ENCODE measurements around the gene CDC37. TPM values are rescaled to one million over a fixed set of nuclear protein-coding genes. Genes with fewer than 3 reads are reported as not detected.

CDC37 gene
- total RNA-seq: 100 to 1,000 TPM; 228 to 368 TPM

DNA sequence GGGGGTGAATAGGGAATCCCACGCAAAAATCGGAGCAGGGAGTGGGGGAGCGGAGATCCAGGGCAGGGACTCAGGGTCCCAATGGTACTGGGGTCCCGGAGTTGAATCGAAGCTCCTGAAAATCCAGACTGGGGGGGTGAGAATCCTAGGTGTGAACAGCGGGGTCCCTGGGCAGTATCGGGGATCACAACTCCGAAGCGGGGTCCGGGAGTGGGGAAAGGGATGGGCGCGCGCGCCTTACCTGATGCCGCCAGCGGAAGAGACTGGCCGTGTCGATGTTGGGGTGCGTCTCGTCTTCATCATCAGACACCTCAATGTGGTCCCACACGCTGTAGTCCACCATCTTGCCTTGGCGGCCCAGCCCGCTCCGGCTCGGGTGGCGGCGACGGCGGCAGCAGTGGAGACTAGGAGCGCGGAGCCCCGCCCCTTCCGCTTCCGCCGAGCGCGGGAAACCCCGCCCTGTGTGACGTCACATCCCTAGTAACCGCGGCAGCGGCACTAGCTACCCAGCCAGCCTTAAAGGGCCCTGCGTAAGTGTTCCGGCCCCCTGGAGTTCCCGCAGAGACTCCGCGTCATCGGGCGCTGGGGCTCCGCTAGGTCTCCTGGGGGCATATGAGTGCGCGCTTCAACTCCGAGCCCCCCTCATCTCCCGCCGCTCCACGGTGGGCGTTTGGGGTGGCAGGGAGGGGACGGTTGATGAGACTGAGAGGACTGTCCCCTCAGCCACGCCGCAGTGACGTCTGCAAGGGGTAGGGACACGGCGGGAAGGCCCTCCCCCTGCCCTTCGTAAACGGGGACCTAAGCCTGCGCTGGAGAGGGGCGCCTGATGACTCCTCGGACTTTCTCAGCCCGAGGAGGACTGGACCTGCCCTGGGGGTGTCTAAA, at the start of gene CDC37:
TSS of gene CDC37 (minus strand) at position 406 of the 885 bp plus-strand sequence. CDS start at position 343, 63 bp downstream.
- Mint-ChIP-seq H3K27ac (peak within 1 kb of the TSS; percentile 81 to 94), H3K27me3 (no peaks in the 10 kb centered on the region), H3K9me3 (no peaks in the 10 kb centered on the region), H3K4me1 (ENCODE audit: low read depth in 2 of 2) (peaks cover 51% of the 10 kb centered on the region in 2 donors), H3K4me3 (peak within 1 kb of the TSS; percentile 92), H3K36me3 (peaks cover 12% of the 10 kb centered on the region)
- ATAC-seq: peak; percentile 88 to 92
- peak; percentile 97 for DNase-seq (ENCODE audit: low spot score)

DNA sequence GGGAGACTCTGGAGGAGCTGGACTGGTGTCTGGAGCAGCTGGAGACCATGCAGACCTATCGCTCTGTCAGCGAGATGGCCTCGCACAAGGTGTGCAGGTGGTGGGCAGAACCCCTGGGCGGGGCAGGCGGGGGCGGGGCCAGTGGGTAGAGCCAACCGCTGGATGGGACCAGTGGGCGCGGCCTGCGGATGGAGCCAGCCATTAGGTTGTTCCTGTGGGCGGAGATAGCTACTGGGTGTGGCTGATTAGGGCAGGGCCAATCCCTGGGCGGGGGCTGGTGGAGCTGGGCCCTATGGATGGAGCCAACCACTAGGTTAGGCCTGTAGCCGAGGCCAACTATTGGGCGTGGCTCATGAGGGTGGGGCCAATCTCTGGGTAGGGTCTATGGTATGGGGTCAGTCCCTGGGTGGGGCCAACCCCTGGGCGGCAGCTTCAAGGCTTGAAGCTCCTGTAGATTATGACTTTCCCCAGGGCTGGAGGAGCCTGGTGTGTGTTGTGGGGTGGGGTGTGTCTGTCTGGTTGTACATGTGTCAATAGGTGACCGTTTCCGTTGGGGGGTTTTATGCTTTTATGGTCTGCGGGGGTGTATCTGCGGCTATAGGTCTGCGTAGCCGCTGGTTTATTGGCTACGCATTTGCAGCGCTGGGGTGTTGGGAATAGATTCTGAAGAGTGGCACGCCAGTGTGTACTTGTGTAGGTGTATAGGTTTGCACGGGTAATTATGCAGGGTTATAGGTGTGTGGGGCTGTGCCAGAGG, 47.7 kb upstream of the CDC37 start:
- no peak overlapping the region for H3K4me3 Mint-ChIP-seq
- H3K4me1 Mint-ChIP-seq (ENCODE audit: low read depth in 2 of 2): peaks cover 16 to 19% of the 10 kb centered on the region in 2 donors
- peaks cover 13% of the 10 kb centered on the region for H3K36me3 Mint-ChIP-seq
- no peak overlapping the region for H3K27ac Mint-ChIP-seq
- no peaks in the 10 kb centered on the region for H3K27me3 Mint-ChIP-seq
- no peak for DNase-seq (ENCODE audit: low spot score)
- peak; percentile 17 to 44 for ATAC-seq
- H3K9me3 Mint-ChIP-seq: no peaks in the 10 kb centered on the region

DNA sequence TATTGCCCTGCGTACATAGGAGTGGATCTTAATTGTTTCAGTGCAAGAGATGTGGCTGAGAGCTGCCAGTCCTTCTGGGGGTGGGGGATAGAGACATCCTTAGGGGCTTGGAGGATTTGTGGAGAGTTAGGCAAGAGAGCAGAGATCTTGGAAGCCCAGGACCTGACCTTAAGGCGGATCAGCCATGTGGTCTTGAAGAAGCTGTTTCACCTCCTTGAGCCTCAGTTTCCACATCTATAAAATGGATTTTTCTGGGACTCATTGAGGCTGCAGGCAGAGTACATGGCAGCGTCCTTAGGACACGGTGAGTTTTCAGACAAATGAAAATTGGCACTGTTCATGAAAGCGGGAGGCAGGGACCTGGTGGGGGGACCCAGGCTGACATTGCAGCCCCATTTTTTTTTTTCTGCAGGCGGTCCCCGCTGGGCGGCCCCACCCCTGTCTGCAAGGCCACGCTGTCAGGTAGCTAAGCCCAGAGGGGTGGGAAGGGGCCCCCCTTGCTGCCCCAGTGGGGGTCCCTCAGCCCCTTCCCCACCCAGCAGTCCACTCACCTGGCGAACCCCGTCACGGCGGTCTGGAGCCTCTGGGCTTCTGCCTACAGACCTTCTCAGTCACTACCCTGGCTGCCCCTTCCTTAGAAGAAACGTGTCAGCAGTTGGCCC, 47.0 kb upstream of the CDC37 start:
- Mint-ChIP-seq H3K4me1 (ENCODE audit: low read depth in 2 of 2) (peaks cover 16 to 19% of the 10 kb centered on the region in 2 donors), H3K36me3 (peaks cover 13% of the 10 kb centered on the region), H3K27me3 (no peaks in the 10 kb centered on the region), H3K27ac (no peak overlapping the region), H3K4me3 (no peak overlapping the region), H3K9me3 (no peaks in the 10 kb centered on the region)
- no peak for ATAC-seq
- no peak for DNase-seq (ENCODE audit: low spot score)

DNA sequence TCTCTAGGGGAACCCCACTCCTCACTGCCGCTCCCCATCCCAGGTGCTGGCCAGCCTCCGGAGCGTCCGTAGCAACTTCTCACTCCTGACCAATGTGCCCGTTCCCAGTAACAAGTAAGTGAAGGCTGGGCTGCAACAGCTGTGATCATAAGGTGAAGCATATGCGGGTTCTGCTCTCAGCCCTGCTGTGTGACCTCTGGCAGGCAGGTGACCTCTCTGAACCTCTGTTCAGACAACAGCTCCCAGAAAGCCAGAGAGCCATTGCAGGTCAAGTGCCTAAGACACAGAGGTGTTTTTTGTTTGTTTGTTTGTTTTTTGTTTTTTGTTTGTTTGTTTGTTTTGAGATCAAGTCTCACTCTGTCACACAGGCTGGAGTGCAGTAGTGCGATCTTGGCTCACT, 45.7 kb upstream of the CDC37 start:
- Mint-ChIP-seq H3K36me3 (peaks cover 13% of the 10 kb centered on the region), H3K4me3 (no peak overlapping the region), H3K9me3 (no peaks in the 10 kb centered on the region), H3K4me1 (ENCODE audit: low read depth in 2 of 2) (peaks cover 16 to 19% of the 10 kb centered on the region in 2 donors), H3K27me3 (no peaks in the 10 kb centered on the region), H3K27ac (peak overlapping the region in 1 of 2 donors; percentile 72)
- ATAC-seq (no peak), DNase-seq (ENCODE audit: low spot score) (no peak)

DNA sequence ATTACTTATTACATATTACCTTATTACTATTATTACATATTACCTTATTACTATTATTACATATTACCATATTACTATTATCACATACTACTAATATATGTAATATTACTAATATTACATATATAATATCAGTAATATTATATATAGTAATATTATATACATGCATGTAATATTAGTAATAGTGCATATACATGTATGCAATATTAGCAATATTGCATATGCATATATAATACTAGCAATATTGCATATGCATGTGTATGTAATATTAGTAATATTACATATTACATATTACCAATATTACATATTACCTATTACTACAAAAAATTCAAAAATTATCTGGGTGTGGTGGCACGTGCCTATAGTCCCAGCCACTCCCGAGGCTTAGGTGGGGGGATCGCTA, 39.4 kb upstream of the CDC37 start:
- DNase-seq (ENCODE audit: low spot score): no peak
- no peaks in the 10 kb centered on the region for H3K36me3 Mint-ChIP-seq
- peaks cover 0 to 5% of the 10 kb centered on the region in 2 donors for H3K4me1 Mint-ChIP-seq (ENCODE audit: low read depth in 2 of 2)
- H3K27me3 Mint-ChIP-seq: no peaks in the 10 kb centered on the region
- no peak overlapping the region for H3K27ac Mint-ChIP-seq
- no peak for ATAC-seq
- no peaks in the 10 kb centered on the region for H3K9me3 Mint-ChIP-seq
- no peak overlapping the region for H3K4me3 Mint-ChIP-seq

DNA sequence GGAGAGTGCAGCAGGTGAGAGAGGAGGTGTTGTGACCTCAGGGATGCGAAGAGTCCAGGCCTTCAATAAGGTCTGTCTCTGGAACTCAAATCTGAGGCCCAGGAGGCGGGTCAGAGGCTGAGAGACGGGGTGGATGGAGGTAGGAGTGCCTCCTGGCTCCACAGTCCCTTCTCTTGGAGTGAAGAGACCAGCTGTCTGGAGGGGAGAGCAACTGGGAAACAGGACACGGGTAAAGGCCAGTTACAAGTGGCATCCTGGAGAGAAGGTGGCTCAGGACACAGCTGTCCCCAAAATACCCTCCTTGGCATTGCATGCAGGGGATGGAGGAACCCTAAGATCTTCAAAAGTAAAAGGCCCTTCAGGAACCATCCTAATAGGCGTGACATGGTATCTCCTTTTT, 36.2 kb upstream of the CDC37 start:
- no peaks in the 10 kb centered on the region for H3K36me3 Mint-ChIP-seq
- H3K27me3 Mint-ChIP-seq: no peaks in the 10 kb centered on the region
- H3K9me3 Mint-ChIP-seq: no peaks in the 10 kb centered on the region
- no peak overlapping the region for H3K4me3 Mint-ChIP-seq
- peaks cover 0 to 7% of the 10 kb centered on the region in 2 donors for H3K4me1 Mint-ChIP-seq (ENCODE audit: low read depth in 2 of 2)
- ATAC-seq: no peak
- peak overlapping the region in 1 of 2 donors; percentile 32 for H3K27ac Mint-ChIP-seq
- DNase-seq (ENCODE audit: low spot score): no peak

DNA sequence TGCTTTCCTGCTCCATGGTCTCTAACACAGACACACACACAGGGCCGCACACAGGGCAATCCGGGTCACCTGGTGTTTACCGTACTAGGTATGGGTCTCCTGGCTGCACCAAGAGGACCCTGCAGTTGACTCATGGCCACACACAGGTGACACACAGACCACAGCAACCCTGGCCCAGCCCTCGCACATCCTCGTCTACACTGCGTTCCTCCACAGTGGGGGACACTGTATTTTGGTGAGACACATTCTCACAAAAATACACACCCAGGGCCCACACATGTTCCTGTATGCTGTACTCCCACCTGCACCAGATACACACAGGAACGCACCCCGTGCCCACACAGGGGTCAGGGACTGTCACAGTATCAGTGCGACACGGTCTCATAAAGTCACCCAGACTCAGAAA, 29.8 kb upstream of the CDC37 start:
- Mint-ChIP-seq H3K4me3 (peak overlapping the region; percentile 66), H3K9me3 (peaks cover under 1% of the 10 kb centered on the region), H3K36me3 (no peaks in the 10 kb centered on the region), H3K27ac (peak overlapping the region; percentile 21 to 67), H3K27me3 (no peaks in the 10 kb centered on the region), H3K4me1 (ENCODE audit: low read depth in 2 of 2) (peaks cover 40 to 46% of the 10 kb centered on the region in 2 donors)
- DNase-seq (ENCODE audit: low spot score): no peak
- no peak for ATAC-seq

DNA sequence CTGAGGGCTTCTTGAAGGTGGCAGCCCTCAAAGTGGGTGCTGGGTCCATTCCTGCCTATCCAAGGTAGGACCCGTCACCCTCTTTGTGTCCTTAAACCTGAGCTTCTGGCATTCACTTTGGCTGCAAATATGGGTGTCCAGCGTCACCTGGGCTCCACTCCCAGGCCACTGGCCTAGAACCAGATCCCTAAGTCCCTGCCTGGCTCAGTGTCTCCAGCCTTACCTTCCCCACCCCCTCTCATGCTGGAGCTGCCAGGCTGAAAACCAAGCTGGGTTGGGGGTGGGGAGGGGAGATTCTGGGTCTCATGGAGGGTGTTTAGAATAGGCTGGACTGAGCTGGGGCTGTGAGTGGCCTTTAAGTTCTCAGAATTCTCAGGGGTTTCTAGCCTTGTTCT, 29.4 kb upstream of the CDC37 start:
- Mint-ChIP-seq H3K4me3 (peak overlapping the region; percentile 66), H3K36me3 (no peaks in the 10 kb centered on the region), H3K9me3 (peaks cover 2% of the 10 kb centered on the region), H3K27ac (peak overlapping the region in 1 of 2 donors; percentile 67), H3K4me1 (ENCODE audit: low read depth in 2 of 2) (peaks cover 44 to 50% of the 10 kb centered on the region in 2 donors), H3K27me3 (no peaks in the 10 kb centered on the region)
- ATAC-seq: no peak
- no peak for DNase-seq (ENCODE audit: low spot score)

DNA sequence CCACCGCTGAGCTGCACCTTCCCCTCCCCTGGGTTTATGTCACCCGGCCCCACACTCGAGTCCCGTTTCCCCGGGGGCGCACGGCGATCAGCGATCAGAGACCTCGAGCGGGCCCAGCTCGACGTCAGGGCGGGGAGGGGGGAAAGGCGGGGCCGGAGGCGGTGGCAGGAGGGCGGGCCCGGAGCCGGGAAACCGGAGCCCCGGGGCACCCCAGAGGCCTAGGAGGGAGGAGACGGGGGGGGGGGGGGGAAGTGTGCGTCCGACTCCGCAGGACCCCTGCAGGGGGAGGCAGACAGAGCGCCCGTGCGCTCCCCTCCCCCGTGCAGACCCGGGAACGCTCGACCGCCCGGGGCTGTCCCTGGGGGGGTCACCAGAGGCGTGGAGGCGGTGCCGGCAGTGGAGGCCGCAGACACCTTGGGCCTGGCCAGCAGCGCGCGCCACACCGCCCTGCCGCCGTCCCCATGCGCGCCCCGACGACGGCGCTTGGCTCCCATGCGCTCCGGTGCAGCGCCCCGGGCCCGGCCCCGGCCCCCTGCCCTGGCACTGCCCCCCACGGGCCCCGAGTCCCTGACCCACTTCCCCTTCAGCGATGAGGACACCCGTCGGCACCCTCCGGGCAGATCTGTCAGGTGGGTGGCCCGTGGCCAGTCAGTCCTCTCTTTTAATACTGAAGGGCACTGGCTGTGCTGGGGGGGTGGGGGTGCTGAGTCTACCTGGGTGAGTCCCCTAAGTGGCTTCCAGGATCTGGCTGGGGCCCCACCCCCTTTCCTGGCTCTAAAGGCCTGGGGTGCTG, 28.8 kb upstream of the CDC37 start:
- Mint-ChIP-seq H3K4me3 (peak overlapping the region; percentile 91), H3K9me3 (peaks cover 5% of the 10 kb centered on the region), H3K36me3 (no peaks in the 10 kb centered on the region), H3K4me1 (ENCODE audit: low read depth in 2 of 2) (peaks cover 50 to 56% of the 10 kb centered on the region in 2 donors), H3K27ac (peak overlapping the region; percentile 84 to 86), H3K27me3 (no peaks in the 10 kb centered on the region)
- DNase-seq (ENCODE audit: low spot score): peak; percentile 81
- peak; percentile 55 to 67 for ATAC-seq

DNA sequence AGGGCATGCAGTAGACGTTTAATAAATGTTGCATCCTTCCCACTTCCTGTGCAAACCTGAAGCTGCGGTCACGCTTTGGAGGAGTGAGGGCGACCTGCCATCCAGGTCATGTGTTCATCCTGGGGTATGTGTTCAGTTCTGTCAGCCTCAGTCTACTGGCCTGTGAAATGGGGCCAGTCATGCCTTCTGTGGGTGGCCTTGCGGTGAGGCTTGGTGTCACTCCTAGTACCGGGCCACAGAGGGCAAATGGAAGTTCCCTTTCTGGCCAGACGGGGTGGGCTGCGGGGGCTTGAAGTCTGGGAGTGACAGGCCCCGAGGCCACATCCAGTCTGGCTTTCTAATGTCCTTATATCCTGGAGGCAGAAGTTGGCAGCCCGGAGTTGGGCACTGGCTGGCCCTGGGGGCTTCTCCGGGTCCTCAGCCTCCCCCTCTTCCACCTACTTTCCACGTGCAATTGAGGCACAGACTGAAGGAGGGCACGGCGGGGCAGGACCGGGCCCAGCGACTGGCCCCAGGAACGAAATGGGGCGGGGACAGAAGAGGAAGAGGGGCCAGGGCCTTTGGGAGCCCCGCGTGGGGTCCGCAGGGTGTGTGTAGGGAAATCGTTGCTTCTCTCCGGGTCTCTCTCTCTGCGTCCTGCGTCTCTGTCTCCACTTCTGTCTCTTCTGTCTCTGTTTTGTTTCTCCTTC, 28.1 kb upstream of the CDC37 start:
- Mint-ChIP-seq H3K27me3 (no peaks in the 10 kb centered on the region), H3K4me3 (peak overlapping the region; percentile 91), H3K4me1 (ENCODE audit: low read depth in 2 of 2) (peaks cover 58 to 61% of the 10 kb centered on the region in 2 donors), H3K27ac (peak overlapping the region; percentile 84 to 86), H3K36me3 (no peaks in the 10 kb centered on the region), H3K9me3 (peaks cover 6% of the 10 kb centered on the region)
- peak; percentile 63 to 69 for ATAC-seq
- DNase-seq (ENCODE audit: low spot score): peak; percentile 85

DNA sequence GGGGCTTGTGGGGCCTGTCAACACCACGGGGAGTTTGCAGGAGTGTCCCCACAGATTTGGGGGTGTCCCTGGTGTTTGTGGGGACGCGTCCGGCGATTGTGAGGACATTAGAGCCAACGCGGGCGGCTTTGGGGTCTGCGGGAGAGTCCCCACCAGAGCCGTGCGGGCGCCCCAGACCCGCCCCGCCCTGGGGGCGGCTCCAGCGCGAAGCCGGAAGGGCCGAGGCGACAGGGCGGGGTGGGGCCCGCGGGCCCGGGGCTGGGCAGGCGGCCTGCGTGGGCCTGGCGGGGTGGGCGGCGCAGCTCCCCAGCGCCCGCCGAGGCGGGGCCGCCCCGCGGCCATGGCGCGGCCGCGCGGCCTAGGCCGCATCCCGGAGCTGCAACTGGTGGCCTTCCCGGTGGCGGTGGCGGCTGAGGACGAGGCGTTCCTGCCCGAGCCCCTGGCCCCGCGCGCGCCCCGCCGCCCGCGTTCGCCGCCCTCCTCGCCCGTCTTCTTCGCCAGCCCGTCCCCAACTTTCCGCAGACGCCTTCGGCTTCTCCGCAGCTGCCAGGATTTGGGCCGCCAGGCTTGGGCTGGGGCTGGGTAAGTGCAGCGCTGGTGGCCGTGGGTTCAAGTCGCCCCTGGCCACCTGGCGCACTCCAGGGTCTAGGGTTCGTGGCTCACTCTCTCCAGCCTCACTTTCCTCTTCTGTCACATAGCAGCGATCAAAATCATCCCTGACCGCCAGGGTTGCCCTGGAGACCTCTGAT, 27.3 kb upstream of the CDC37 start:
- peak; percentile 59 to 74 for ATAC-seq
- Mint-ChIP-seq H3K9me3 (peaks cover 6% of the 10 kb centered on the region), H3K4me3 (peak overlapping the region; percentile 91), H3K27ac (peak overlapping the region; percentile 86 to 92), H3K27me3 (no peaks in the 10 kb centered on the region), H3K36me3 (no peaks in the 10 kb centered on the region), H3K4me1 (ENCODE audit: low read depth in 2 of 2) (peaks cover 65% of the 10 kb centered on the region in 2 donors)
- no peak for DNase-seq (ENCODE audit: low spot score)

DNA sequence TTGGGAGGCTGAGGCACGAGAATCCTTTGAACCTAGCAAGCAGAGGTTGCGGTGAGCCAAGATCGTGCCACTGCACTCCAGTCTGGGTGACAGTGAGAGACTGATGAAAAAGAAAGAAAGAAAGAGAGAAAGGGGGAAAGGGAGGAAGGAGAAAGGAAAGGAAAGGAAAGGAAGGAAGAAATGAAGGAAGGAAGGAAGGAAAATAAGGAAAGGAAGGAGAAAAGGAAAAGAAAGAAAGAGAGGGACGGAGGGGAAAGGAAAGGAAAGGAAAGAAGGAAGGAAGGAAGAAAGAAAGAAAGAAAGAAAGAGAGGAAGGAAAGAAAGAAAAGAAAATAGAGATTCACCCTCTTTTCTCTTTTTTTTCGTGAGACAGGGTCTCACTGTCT, 25.6 kb upstream of the CDC37 start:
- H3K36me3 Mint-ChIP-seq: no peaks in the 10 kb centered on the region
- peak overlapping the region; percentile 86 to 92 for H3K27ac Mint-ChIP-seq
- no peaks in the 10 kb centered on the region for H3K27me3 Mint-ChIP-seq
- DNase-seq (ENCODE audit: low spot score) (no peak), ATAC-seq (no peak)
- peak overlapping the region; percentile 74 for H3K4me3 Mint-ChIP-seq
- peaks cover 71 to 73% of the 10 kb centered on the region in 2 donors for H3K4me1 Mint-ChIP-seq (ENCODE audit: low read depth in 2 of 2)
- H3K9me3 Mint-ChIP-seq: peaks cover 6% of the 10 kb centered on the region
